ENCODE data around the gene HMGB2.
A peak's percentile ranks its signal among the peaks of the same experiment; 100 is the strongest.

The HMGB2 gene

DNA sequence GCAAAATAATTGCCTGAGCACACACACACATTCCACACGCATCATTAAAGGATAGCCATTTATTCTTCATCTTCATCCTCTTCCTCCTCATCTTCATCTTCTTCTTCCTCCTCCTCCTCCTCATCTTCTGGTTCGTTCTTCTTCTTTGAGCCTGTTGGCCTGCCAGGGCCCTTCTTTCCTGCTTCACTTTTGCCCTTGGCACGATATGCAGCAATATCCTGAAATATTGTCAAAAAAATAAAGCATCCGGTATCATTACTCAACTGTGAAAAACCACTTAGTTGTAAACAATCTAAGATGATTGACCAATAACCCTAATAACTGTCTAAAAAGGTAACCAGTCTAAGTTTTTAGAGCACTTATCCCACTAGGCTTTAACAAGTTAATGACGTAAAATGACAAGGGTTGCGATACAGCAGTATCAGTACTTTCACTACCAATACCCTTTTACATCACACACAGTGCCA is 2.1 kb downstream of the HMGB2 start:
- no peak overlapping the region for H3K18ac ChIP-seq (ENCODE audit: low read depth in 1 of 2, low read length in 2 of 2)
- H3K36me3 ChIP-seq (ENCODE audit: control insufficient read depth in 1 of 2, insufficient read depth in 2 of 2, low read depth in 1 of 2, low read length in 2 of 2), result peaks cover 5 to 41% of the 10 kb centered on the region in 2 experiments
- no peak overlapping the region for H2BK120ac ChIP-seq (ENCODE audit: low read depth, low read length)
- no peaks in the 10 kb centered on the region for H3K4me1 ChIP-seq (ENCODE audit: control insufficient read depth, insufficient read depth, low read depth, low read length)
- H3K14ac ChIP-seq (ENCODE audit: low read length in 2 of 2), result no peak overlapping the region
- peak overlapping the region; percentile 100 for H3K9ac ChIP-seq (ENCODE audit: low read length)
- no peaks in the 10 kb centered on the region for H3K27me3 ChIP-seq (ENCODE audit: control insufficient read depth in 1 of 2, insufficient read depth in 1 of 2, low read length in 2 of 2)
- H3K4me3 ChIP-seq (ENCODE audit: insufficient read depth in 1 of 2, low read depth in 1 of 2, low read length in 2 of 2), result peak overlapping the region in 1 of 2 experiments; percentile 97
- H3K27ac ChIP-seq (ENCODE audit: low read length, poor library complexity, severe bottlenecking), result no peak overlapping the region
- H3K4ac ChIP-seq (ENCODE audit: low read depth in 1 of 2, low read length in 2 of 2), result no peak overlapping the region
- no peak overlapping the region for H2BK15ac ChIP-seq (ENCODE audit: low read depth, poor library complexity, severe bottlenecking)
- no peak overlapping the region for H2AK5ac ChIP-seq (ENCODE audit: low read length, severe bottlenecking)
- no peak overlapping the region for H2BK5ac ChIP-seq (ENCODE audit: low read depth, low read length, poor library complexity, severe bottlenecking)
- H3K9me3 ChIP-seq (ENCODE audit: control insufficient read depth, low read length), result no peaks in the 10 kb centered on the region
- H3K23ac ChIP-seq (ENCODE audit: low read length in 2 of 2), result no peak overlapping the region
- H2BK12ac ChIP-seq (ENCODE audit: low read length in 2 of 2), result no peak overlapping the region
- no peak overlapping the region for H3K4me2 ChIP-seq (ENCODE audit: low read length, poor library complexity, severe bottlenecking)
- H3K79me1 ChIP-seq (replicated peaks; ENCODE audit: low read length, poor library complexity, severe bottlenecking), result no peaks in the 10 kb centered on the region
- no peak overlapping the region for H4K91ac ChIP-seq (ENCODE audit: low read length)
- WGBS, result 71% methylated on average over 6 of the region's 6 CpGs
- no peak overlapping the region for H2AFZ ChIP-seq (ENCODE audit: low read depth, low read length)
- H4K8ac ChIP-seq (ENCODE audit: low read length), result no peak overlapping the region
- DNase-seq, result peak; percentile 48

DNA sequence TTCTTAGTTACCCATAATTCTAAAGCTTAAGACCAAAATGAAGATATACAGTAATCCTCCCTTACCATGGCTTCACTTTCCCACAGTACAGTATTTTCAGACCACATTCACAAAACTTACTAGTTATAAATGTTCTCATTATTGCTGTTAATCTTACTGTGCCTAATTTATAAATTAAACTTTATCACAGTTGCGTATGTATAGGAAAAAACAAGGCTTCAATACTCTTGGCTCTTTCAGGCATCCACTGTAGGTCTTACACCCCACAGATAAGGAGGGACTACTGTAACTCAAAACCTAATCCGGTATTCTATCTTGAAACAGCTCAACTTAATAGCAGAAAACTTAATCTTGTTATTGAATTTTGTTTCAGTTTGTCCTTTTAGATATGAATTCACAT is 3.6 kb downstream of the HMGB2 start:
- Histone ChIP-seq H3K14ac (ENCODE audit: low read length in 2 of 2) (no peak overlapping the region), H3K4me2 (ENCODE audit: low read length, poor library complexity, severe bottlenecking) (no peak overlapping the region), H2BK5ac (ENCODE audit: low read depth, low read length, poor library complexity, severe bottlenecking) (no peak overlapping the region), H4K8ac (ENCODE audit: low read length) (no peak overlapping the region), H2BK15ac (ENCODE audit: low read depth, poor library complexity, severe bottlenecking) (no peak overlapping the region), H3K27me3 (ENCODE audit: control insufficient read depth in 1 of 2, insufficient read depth in 1 of 2, low read length in 2 of 2) (no peaks in the 10 kb centered on the region), H3K36me3 (ENCODE audit: control insufficient read depth in 1 of 2, insufficient read depth in 2 of 2, low read depth in 1 of 2, low read length in 2 of 2) (peaks cover 8 to 50% of the 10 kb centered on the region in 2 experiments), H2BK120ac (ENCODE audit: low read depth, low read length) (no peak overlapping the region), H2AK5ac (ENCODE audit: low read length, severe bottlenecking) (no peak overlapping the region), H3K4ac (ENCODE audit: low read depth in 1 of 2, low read length in 2 of 2) (no peak overlapping the region), H3K9ac (ENCODE audit: low read length) (peak overlapping the region; percentile 42), H3K4me3 (ENCODE audit: insufficient read depth in 1 of 2, low read depth in 1 of 2, low read length in 2 of 2) (no peak overlapping the region), H3K9me3 (ENCODE audit: control insufficient read depth, low read length) (no peaks in the 10 kb centered on the region), H3K27ac (ENCODE audit: low read length, poor library complexity, severe bottlenecking) (no peak overlapping the region), H2BK12ac (ENCODE audit: low read length in 2 of 2) (no peak overlapping the region), H3K79me1 (replicated peaks; ENCODE audit: low read length, poor library complexity, severe bottlenecking) (peaks cover 2% of the 10 kb centered on the region), H3K23ac (ENCODE audit: low read length in 2 of 2) (no peak overlapping the region), H4K91ac (ENCODE audit: low read length) (no peak overlapping the region), H2AFZ (ENCODE audit: low read depth, low read length) (no peak overlapping the region), H3K18ac (ENCODE audit: low read depth in 1 of 2, low read length in 2 of 2) (no peak overlapping the region), H3K4me1 (ENCODE audit: control insufficient read depth, insufficient read depth, low read depth, low read length) (no peaks in the 10 kb centered on the region)
- 100% methylated on average over 2 of the region's 2 CpGs for WGBS
- DNase-seq, result no peak

DNA sequence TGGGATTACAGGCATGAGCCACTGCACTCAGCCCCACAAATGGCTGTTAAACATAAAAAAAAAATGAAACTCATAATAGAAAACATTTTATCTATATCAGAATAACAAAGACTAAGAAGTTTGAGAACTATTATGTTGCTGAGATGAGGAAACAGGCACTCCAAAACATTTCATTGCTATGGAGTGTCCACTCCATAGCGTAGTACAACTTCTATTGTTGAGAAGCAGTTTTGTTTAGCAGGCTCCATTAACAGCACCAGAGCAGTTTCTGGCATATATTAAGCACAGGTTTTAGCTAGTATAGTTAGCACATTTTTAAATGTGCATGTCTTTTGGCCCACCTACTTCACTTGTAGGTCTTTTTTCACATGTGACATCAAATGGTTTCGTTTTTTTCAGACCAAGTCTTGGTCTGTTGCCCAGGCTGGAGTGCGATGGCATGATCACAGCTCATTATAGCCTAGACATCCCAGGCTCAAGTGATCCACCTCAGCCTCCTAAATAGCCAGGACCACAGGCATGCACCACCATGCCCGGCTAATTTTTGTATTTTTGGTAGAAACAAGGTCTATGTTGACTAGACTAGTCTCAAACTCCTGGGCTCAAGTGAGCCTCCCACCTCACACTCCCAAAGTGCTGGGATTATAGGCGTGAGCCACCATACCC is 5.8 kb downstream of the HMGB2 start:
- no peaks in the 10 kb centered on the region for H3K4me1 ChIP-seq (ENCODE audit: control insufficient read depth, insufficient read depth, low read depth, low read length)
- no peak overlapping the region for H3K23ac ChIP-seq (ENCODE audit: low read length in 2 of 2)
- H3K4me3 ChIP-seq (ENCODE audit: insufficient read depth in 1 of 2, low read depth in 1 of 2, low read length in 2 of 2), result no peak overlapping the region
- H2BK12ac ChIP-seq (ENCODE audit: low read length in 2 of 2), result no peak overlapping the region
- H3K14ac ChIP-seq (ENCODE audit: low read length in 2 of 2), result no peak overlapping the region
- no peak overlapping the region for H2AFZ ChIP-seq (ENCODE audit: low read depth, low read length)
- no peak overlapping the region for H3K9ac ChIP-seq (ENCODE audit: low read length)
- no peak overlapping the region for H2BK15ac ChIP-seq (ENCODE audit: low read depth, poor library complexity, severe bottlenecking)
- no peaks in the 10 kb centered on the region for H3K9me3 ChIP-seq (ENCODE audit: control insufficient read depth, low read length)
- no peak overlapping the region for H4K91ac ChIP-seq (ENCODE audit: low read length)
- no peak overlapping the region for H4K8ac ChIP-seq (ENCODE audit: low read length)
- peaks cover 4% of the 10 kb centered on the region for H3K79me1 ChIP-seq (replicated peaks; ENCODE audit: low read length, poor library complexity, severe bottlenecking)
- no peaks in the 10 kb centered on the region for H3K27me3 ChIP-seq (ENCODE audit: control insufficient read depth in 1 of 2, insufficient read depth in 1 of 2, low read length in 2 of 2)
- H3K18ac ChIP-seq (ENCODE audit: low read depth in 1 of 2, low read length in 2 of 2), result no peak overlapping the region
- no peak overlapping the region for H2AK5ac ChIP-seq (ENCODE audit: low read length, severe bottlenecking)
- 98% methylated on average over 3 of the region's 5 CpGs for WGBS
- no peak overlapping the region for H3K4me2 ChIP-seq (ENCODE audit: low read length, poor library complexity, severe bottlenecking)
- no peak overlapping the region for H3K4ac ChIP-seq (ENCODE audit: low read depth in 1 of 2, low read length in 2 of 2)
- H2BK120ac ChIP-seq (ENCODE audit: low read depth, low read length), result no peak overlapping the region
- peaks cover 11 to 50% of the 10 kb centered on the region in 2 experiments for H3K36me3 ChIP-seq (ENCODE audit: control insufficient read depth in 1 of 2, insufficient read depth in 2 of 2, low read depth in 1 of 2, low read length in 2 of 2)
- no peak overlapping the region for H3K27ac ChIP-seq (ENCODE audit: low read length, poor library complexity, severe bottlenecking)
- DNase-seq, result no peak
- no peak overlapping the region for H2BK5ac ChIP-seq (ENCODE audit: low read depth, low read length, poor library complexity, severe bottlenecking)

DNA sequence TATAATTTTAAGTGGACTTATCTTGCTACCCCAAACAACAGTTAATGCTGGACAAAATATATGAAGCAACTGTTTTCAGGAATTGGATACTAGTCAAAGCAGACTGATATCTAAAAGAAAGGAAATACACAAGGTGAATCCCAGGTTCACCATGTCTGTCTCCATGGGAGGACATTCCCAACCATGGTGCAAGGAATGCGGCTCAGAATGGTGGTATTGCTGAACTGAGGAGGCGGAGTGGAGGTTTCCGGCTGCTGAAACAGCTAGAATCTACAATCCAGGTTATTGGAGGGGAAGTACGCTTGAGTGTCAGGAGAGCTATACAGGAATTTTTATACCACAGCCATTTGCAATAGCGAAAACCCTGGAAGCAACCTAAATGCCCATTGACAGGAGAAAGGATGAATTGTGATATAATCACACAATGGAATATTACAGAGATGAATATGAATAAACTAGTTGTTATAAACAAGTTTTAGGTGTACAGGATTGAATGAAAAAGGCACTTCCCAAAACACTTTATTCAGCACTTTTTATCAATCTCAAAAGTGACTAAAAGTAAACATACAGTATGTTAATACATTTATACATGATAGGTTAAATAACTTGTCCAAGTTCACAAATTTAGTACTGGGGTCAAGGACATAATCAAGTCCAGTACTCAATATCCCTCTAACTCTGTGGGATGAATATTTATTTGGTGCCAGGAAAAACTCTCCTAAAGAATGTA is 9.0 kb downstream of the HMGB2 start:
- H3K36me3 ChIP-seq (ENCODE audit: control insufficient read depth in 1 of 2, insufficient read depth in 2 of 2, low read depth in 1 of 2, low read length in 2 of 2), result peaks cover 11 to 40% of the 10 kb centered on the region in 2 experiments
- DNase-seq, result no peak
- H3K4me3 ChIP-seq (ENCODE audit: insufficient read depth in 1 of 2, low read depth in 1 of 2, low read length in 2 of 2), result no peak overlapping the region
- H4K8ac ChIP-seq (ENCODE audit: low read length), result no peak overlapping the region
- H3K23ac ChIP-seq (ENCODE audit: low read length in 2 of 2), result no peak overlapping the region
- no peak overlapping the region for H2BK15ac ChIP-seq (ENCODE audit: low read depth, poor library complexity, severe bottlenecking)
- H3K14ac ChIP-seq (ENCODE audit: low read length in 2 of 2), result no peak overlapping the region
- H2AK5ac ChIP-seq (ENCODE audit: low read length, severe bottlenecking), result no peak overlapping the region
- H2AFZ ChIP-seq (ENCODE audit: low read depth, low read length), result no peak overlapping the region
- H3K27me3 ChIP-seq (ENCODE audit: control insufficient read depth in 1 of 2, insufficient read depth in 1 of 2, low read length in 2 of 2), result no peaks in the 10 kb centered on the region
- no peak overlapping the region for H2BK12ac ChIP-seq (ENCODE audit: low read length in 2 of 2)
- no peak overlapping the region for H3K9ac ChIP-seq (ENCODE audit: low read length)
- H3K27ac ChIP-seq (ENCODE audit: low read length, poor library complexity, severe bottlenecking), result no peak overlapping the region
- no peak overlapping the region for H3K4me2 ChIP-seq (ENCODE audit: low read length, poor library complexity, severe bottlenecking)
- no peaks in the 10 kb centered on the region for H3K9me3 ChIP-seq (ENCODE audit: control insufficient read depth, low read length)
- no peak overlapping the region for H2BK120ac ChIP-seq (ENCODE audit: low read depth, low read length)
- no peak overlapping the region for H3K4ac ChIP-seq (ENCODE audit: low read depth in 1 of 2, low read length in 2 of 2)
- no peaks in the 10 kb centered on the region for H3K4me1 ChIP-seq (ENCODE audit: control insufficient read depth, insufficient read depth, low read depth, low read length)
- 98% methylated on average over 3 of the region's 5 CpGs for WGBS
- no peak overlapping the region for H3K18ac ChIP-seq (ENCODE audit: low read depth in 1 of 2, low read length in 2 of 2)
- peaks cover 9% of the 10 kb centered on the region for H3K79me1 ChIP-seq (replicated peaks; ENCODE audit: low read length, poor library complexity, severe bottlenecking)
- no peak overlapping the region for H2BK5ac ChIP-seq (ENCODE audit: low read depth, low read length, poor library complexity, severe bottlenecking)
- H4K91ac ChIP-seq (ENCODE audit: low read length), result no peak overlapping the region
